Stomach (tissue), 9 donors: Measurements from ENCODE around the gene REX1BD. TPM values are rescaled to one million over a fixed set of nuclear protein-coding genes. Genes with fewer than 3 reads are reported as not detected.

Experiments
- DNase-seq, 2 donors: peaks; one replicate each; pipeline versions ENCODE4 v3.0.0 to v3.0.0-alpha.2; 2013 to 2019
- H3K27ac ChIP-seq, 5 donors: fragments of 200-600 bp in 4 of 5; sonication (generic) in 4 of 5; one replicate each; pipeline ENCODE4 v1.5.1; 2013 to 2019; ENCODE audit warnings: mild to moderate bottlenecking in 1 of 5, moderate library complexity in 1 of 5
- H3K27me3 ChIP-seq, 3 donors: fragments of 200-600 bp; sonication (generic); one replicate each; pipeline ENCODE4 v1.5.1; 2017 to 2019; ENCODE audit warnings: mixed run types in 1 of 3
- H3K36me3 ChIP-seq, 4 donors: fragments of 200-600 bp; sonication (generic); 1 replicate in 3 of 4; 2 replicates in 1 of 4; pipeline ENCODE4 v1.5.1; 2016 to 2019
- H3K4me1 ChIP-seq, 4 donors: fragments of 200-600 bp; sonication (generic); one replicate each; pipeline ENCODE4 v1.5.1; 2016 to 2019
- H3K4me3 ChIP-seq, 4 donors: fragments of 200-600 bp; sonication (generic) in 3 of 4; one replicate each; pipeline ENCODE4 v1.5.1; 2016 to 2019; ENCODE audit warnings: mild to moderate bottlenecking in 1 of 4
- H3K9me3 ChIP-seq, 4 donors: fragments of 200-600 bp; sonication (generic); one replicate each; pipeline ENCODE4 v1.5.1; 2016 to 2019
- EP300 ChIP-seq: sonication (generic); formaldehyde crosslinking; IDR thresholded peaks from one replicate; pipeline ENCODE4 v1.6.1; 2017; ENCODE audit warnings: antibody characterized with exemption
- POLR2A ChIP-seq, 4 donors: fragments of 450-650 bp; IDR thresholded peaks; one replicate each; pipeline ENCODE4 v1.6.1; 2016; ENCODE audit warnings: antibody characterized with exemption in 4 of 4, control low read depth in 2 of 4, mild to moderate bottlenecking in 1 of 4, moderate library complexity in 1 of 4
- POLR2AphosphoS5 ChIP-seq, 3 donors: sonication (generic); formaldehyde crosslinking; IDR thresholded peaks; one replicate each; pipeline ENCODE4 v1.6.1; 2016; ENCODE audit warnings: antibody characterized with exemption in 3 of 3
- WGBS, 5 donors: extraction: QIAGEN DNeasy Blood & Tissue Kit in 3 of 5; methylation state at CpG; one replicate each; pipeline versions ENCODE4 v1.1.5 to v1.1.7; 2013 to 2018; 5-methylcytosine and 5-hydroxymethylcytosine counted together
- intact Hi-C: fragments of 100-400 bp; cut with DNase I; formaldehyde crosslinking; loops from one replicate; pipeline ENCODE4 v1.15.1; 2023; ENCODE audit warnings: low total_unique reads
- polyA plus RNA-seq, 3 donors: library from polyadenylated mRNA; stranded (reverse); fragments of 200-250 nt; gene quantifications; one replicate each; pipeline ENCODE4 v1.2.3, GENCODE V29; 2013
- total RNA-seq, 5 donors: library from RNA; depleted of rRNA; stranded (reverse); fragments of >200 nt; gene quantifications; one replicate each; pipeline versions ENCODE4 v1.1.0 to v1.2.3, GENCODE V29; 2014 to 2016
- TF ChIP-seq, protein P1 (sequence below), 7 experiments: fragments of 450-650 bp in 4 of 7; fragments of 200-600 bp in 3 of 7; sonication (generic) in 3 of 7; IDR thresholded peaks; one replicate each; pipeline ENCODE4 v1.5.1; 2016 to 2019; ENCODE audit warnings: antibody characterized with exemption in 7 of 7, control low read depth in 2 of 7, mild to moderate bottlenecking in 1 of 7
- donor health status: healthy with polysubstance abuse.
- donor health status: Bipolar disorder and iron deficiency.
- donor health status: healthy.

Gene REX1BD
- total and polyA plus RNA-seq, 8 donors, result 15.6 to 483 (median 114) TPM

DNA sequence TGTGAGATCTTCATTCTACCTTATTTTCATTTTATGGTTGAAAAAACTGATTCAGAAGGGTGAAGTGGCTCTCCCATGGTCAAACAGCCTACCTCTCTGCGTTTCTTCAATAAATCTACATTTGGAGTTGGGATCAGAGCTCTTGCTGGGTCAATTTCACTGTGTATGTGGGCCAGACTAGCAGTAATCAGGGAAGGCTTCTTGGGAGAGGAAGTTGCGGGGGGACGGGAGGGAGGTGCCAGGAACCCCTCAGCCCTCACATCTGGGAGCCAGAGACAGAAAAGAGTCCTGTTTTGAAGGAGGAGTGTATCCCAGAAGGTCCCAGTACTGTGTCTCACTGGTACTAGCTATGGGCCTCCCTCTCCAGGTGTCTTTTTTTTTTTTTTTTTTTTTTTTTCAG lies 30.0 kb upstream of the REX1BD start:
- no peak for DNase-seq
- Histone ChIP-seq H3K9me3 (no peaks in the 10 kb centered on the region), H3K27me3 (no peaks in the 10 kb centered on the region), H3K4me1 (peaks cover 12 to 35% (median 17%) of the 10 kb centered on the region in 4 donors), H3K27ac (peak overlapping the region; percentile 91 to 99 (median 98)), H3K36me3 (peaks cover 6 to 27% (median 20%) of the 10 kb centered on the region in 4 donors), H3K4me3 (peak overlapping the region; percentile 60 to 90 (median 83))
- TF ChIP-seq EP300 (no peak), POLR2AphosphoS5 (IDR thresholded peaks at IDR 0.05) (no peak), POLR2A (IDR thresholded peaks at IDR 0.05) (no peak)
- TF ChIP-seq, protein P1, sequence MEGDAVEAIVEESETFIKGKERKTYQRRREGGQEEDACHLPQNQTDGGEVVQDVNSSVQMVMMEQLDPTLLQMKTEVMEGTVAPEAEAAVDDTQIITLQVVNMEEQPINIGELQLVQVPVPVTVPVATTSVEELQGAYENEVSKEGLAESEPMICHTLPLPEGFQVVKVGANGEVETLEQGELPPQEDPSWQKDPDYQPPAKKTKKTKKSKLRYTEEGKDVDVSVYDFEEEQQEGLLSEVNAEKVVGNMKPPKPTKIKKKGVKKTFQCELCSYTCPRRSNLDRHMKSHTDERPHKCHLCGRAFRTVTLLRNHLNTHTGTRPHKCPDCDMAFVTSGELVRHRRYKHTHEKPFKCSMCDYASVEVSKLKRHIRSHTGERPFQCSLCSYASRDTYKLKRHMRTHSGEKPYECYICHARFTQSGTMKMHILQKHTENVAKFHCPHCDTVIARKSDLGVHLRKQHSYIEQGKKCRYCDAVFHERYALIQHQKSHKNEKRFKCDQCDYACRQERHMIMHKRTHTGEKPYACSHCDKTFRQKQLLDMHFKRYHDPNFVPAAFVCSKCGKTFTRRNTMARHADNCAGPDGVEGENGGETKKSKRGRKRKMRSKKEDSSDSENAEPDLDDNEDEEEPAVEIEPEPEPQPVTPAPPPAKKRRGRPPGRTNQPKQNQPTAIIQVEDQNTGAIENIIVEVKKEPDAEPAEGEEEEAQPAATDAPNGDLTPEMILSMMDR (IDR thresholded peaks at IDR 0.05), result no peak
- WGBS, 5 donors, result 41 to 49% (median 48%) methylated on average over 3 of the region's 3 CpGs
- intact Hi-C loops, result no loop called here

DNA sequence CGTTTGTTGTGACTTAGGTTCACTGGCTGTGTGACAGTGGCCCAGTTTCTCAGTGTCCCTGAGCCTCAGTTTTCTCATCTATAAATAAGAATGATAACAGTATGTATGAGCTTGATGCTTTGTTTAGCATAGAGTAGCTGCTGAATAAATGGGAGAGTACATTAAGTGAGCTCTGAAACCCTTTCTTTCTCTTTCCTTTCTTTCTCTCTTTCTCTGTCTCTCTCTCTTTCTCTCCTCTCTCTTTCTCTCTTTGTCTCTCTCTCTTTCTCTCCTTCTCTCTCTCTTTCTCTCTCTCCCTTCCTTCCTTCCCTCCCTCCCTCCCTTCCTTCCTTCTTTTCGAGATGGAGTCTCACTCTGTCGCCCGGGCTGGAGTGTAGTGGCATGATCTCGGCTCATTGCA lies 28.9 kb upstream of the REX1BD start:
- TF ChIP-seq EP300, result no peak
- TF ChIP-seq, protein P1 (IDR thresholded peaks at IDR 0.05), result no peak
- TF ChIP-seq POLR2AphosphoS5 (IDR thresholded peaks at IDR 0.05), result no peak
- TF ChIP-seq POLR2A (IDR thresholded peaks at IDR 0.05), result no peak
- 49 to 73% (median 59%) methylated on average over 5 of the region's 5 CpGs for WGBS, 5 donors
- Histone ChIP-seq H3K27me3 (no peaks in the 10 kb centered on the region), H3K4me3 (no peak overlapping the region), H3K4me1 (peaks cover 12 to 35% (median 17%) of the 10 kb centered on the region in 4 donors), H3K27ac (peak overlapping the region in 2 of 5 donors; percentile 7 to 99), H3K9me3 (no peaks in the 10 kb centered on the region), H3K36me3 (peaks cover 10 to 38% (median 31%) of the 10 kb centered on the region in 4 donors)
- intact Hi-C loops, result loop anchor here (10.0 kb wide), 1 partner anchor 95 kb away; no protein-coding TSS in a partner anchor
- no peak for DNase-seq

DNA sequence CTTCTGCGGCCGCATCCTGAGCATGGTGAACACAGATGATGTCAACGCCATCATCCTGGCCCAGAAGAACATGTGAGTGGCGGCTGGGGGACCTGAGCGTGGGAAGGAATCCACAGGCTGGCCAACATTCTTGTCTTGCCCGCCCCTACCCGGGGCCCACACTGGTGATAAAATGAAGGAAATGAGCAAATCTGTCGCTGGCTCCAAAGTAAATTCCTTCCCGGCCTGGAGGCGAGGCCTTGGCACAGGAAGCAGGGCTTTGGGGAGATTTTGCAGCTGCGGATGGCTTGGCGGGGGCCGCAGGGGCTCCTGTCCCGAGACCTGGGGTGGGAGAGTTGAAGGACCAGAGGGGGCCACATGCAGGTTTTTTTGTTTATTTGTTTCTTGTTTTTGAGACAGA lies 26.5 kb upstream of the REX1BD start:
- intact Hi-C loops, result loop anchor here (10.0 kb wide), 1 partner anchor 97 kb away; no protein-coding TSS in a partner anchor
- Histone ChIP-seq H3K4me1 (peaks cover 12 to 32% (median 17%) of the 10 kb centered on the region in 4 donors), H3K36me3 (peaks cover 34 to 62% (median 55%) of the 10 kb centered on the region in 4 donors), H3K4me3 (no peak overlapping the region), H3K27me3 (no peaks in the 10 kb centered on the region), H3K9me3 (no peaks in the 10 kb centered on the region), H3K27ac (peak overlapping the region; percentile 36 to 81 (median 63))
- TF ChIP-seq, protein P1 (IDR thresholded peaks at IDR 0.05), result no peak
- TF ChIP-seq POLR2A (IDR thresholded peaks at IDR 0.05), result no peak
- no peak for DNase-seq
- 62 to 70% (median 66%) methylated on average over 14 of the region's 14 CpGs for WGBS, 5 donors

DNA sequence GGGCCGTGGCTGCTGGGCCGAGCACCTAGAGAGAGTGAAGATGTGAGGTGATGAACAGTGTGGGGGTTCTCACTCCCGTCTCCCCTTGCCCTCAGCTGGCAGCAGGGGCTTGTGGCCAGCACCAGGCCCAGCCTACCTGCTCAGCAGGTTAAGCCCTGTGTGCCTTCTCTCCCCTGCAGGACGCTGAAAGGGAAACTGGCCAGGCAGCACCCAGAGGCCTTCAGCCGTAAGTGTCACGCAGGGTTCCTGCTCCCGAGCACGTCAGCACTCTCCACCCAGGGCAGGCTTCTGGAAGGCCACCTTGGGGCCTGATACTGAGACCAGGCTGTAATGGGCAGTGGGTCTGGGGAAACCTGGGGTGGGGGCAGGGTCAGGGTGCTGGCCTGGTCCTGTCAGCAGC lies 21.6 kb upstream of the REX1BD start:
- intact Hi-C loops, result loop anchor here (10.0 kb wide), 1 partner anchor 102 kb away; no protein-coding TSS in a partner anchor
- Histone ChIP-seq H3K4me3 (no peak overlapping the region), H3K27me3 (no peaks in the 10 kb centered on the region), H3K36me3 (peaks cover 54 to 78% (median 77%) of the 10 kb centered on the region in 4 donors), H3K4me1 (peaks cover 0 to 8% (median 7%) of the 10 kb centered on the region in 4 donors), H3K9me3 (no peaks in the 10 kb centered on the region), H3K27ac (no peak overlapping the region)
- no peak for DNase-seq
- WGBS, 5 donors, result 88 to 100% (median 94%) methylated on average over 4 to 8 of the region's 8 CpGs
- TF ChIP-seq POLR2A (IDR thresholded peaks at IDR 0.05) (no peak), EP300 (no peak), POLR2AphosphoS5 (IDR thresholded peaks at IDR 0.05) (no peak)
- TF ChIP-seq, protein P1 (IDR thresholded peaks at IDR 0.05), result no peak
